Measurements from ENCODE around the gene ECT2L. TPM values are rescaled to one million over a fixed set of nuclear protein-coding genes. Genes with fewer than 3 reads are reported as not detected.

The ECT2L gene
- total and polyA plus RNA-seq, 2 donors (not counting 3 experiments of a cell fraction or from before 2014, with no cell fraction given): not detected

GRCh38 chr6:138897031-138897430 is 101.1 kb downstream of the ECT2L start:
- H3K4me3 ChIP-seq (replicated peaks in 1 of 3; ENCODE audit: insufficient read depth in 1 of 3, low read depth in 1 of 3, low read length in 3 of 3): no peak overlapping the region
- FAIRE-seq: no peak
- no peaks in the 10 kb centered on the region for H3K36me3 ChIP-seq (ENCODE audit: control insufficient read depth in 2 of 2, extremely low read depth in 1 of 2, insufficient read depth in 2 of 2, low read length in 2 of 2)
- TF ChIP-seq POLR2AphosphoS5 (IDR thresholded peaks at IDR 0.05; ENCODE audit: insufficient read depth, low read depth, low read length) (no peak), CTCF (IDR thresholded peaks at IDR 0.05; ENCODE audit: extremely low read depth in 1 of 2, insufficient read depth in 1 of 2, low read depth in 1 of 2, low read length in 2 of 2) (no peak), MYC (IDR thresholded peaks at IDR 0.05; ENCODE audit: low read depth, low read length) (no peak), JUN (IDR thresholded peaks at IDR 0.05; ENCODE audit: borderline replicate concordance, insufficient read depth, insufficient read length, low read depth) (no peak), MAX (IDR thresholded peaks at IDR 0.05; ENCODE audit: insufficient read depth, insufficient read length) (no peak), EZH2 (IDR thresholded peaks at IDR 0.05; ENCODE audit: borderline replicate concordance, low read depth, low read length, severe bottlenecking) (no peak), GATA2 (IDR thresholded peaks at IDR 0.05; ENCODE audit: insufficient read depth, insufficient read length, low read depth, low read length) (no peak), FOS (IDR thresholded peaks at IDR 0.05; ENCODE audit: borderline replicate concordance, insufficient read depth, low read length) (no peak), POLR2A (IDR thresholded peaks at IDR 0.05; ENCODE audit: low read depth, low read length) (no peak)
- no peaks in the 10 kb centered on the region for H4K20me1 ChIP-seq (replicated peaks; ENCODE audit: control insufficient read depth, extremely low read depth, insufficient read depth, low read length)
- H2AFZ ChIP-seq (ENCODE audit: low read depth, low read length): no peak overlapping the region
- H3K79me2 ChIP-seq (ENCODE audit: control insufficient read depth, insufficient read depth, low read length): no peaks in the 10 kb centered on the region
- no peak overlapping the region for H3K27ac ChIP-seq (ENCODE audit: insufficient read depth, low read depth, low read length)
- BruUV-seq (replicated peaks): no TSS peak
- no peaks in the 10 kb centered on the region for H3K9me1 ChIP-seq (replicated peaks; ENCODE audit: control insufficient read depth, extremely low read depth, insufficient read depth, low read length)
- no peak overlapping the region for H3K9ac ChIP-seq (replicated peaks; ENCODE audit: extremely low read depth, insufficient read depth, low read length)
- ChIA-PET POLR2A (no interaction called here), CTCF (interaction anchor here (1.6 kb wide), 1 partner anchor 9 kb away, joined by 5 read pairs; no protein-coding TSS in a partner anchor)
- DNase-seq (ENCODE audit: low read depth, low spot score): no peak
- no peaks in the 10 kb centered on the region for H3K27me3 ChIP-seq (ENCODE audit: control insufficient read depth in 2 of 2, insufficient read depth in 2 of 2, low read length in 2 of 2)
- H3K4me1 ChIP-seq (ENCODE audit: control insufficient read depth, extremely low read depth, insufficient read depth, low read length): no peaks in the 10 kb centered on the region
- intact Hi-C loops (cut with micrococcal nuclease): no loop called here
- H3K4me2 ChIP-seq (ENCODE audit: insufficient read depth, low read length): no peak overlapping the region
- dilution Hi-C loops (cut with MboI; ENCODE audit: extremely low pct_ligation_motif_present, low sequenced_read_pairs): no loop called here
- H3K9me3 ChIP-seq (replicated peaks; ENCODE audit: control insufficient read depth, insufficient read depth, low read length): no peaks in the 10 kb centered on the region

Measured in endothelial cell of umbilical vein (primary cell).